GM13977 (cell line): Measurements from ENCODE around the gene GNB2.

Source experiments
- DNase-seq: peaks from one replicate; pipeline ENCODE4 v3.0.0; 2012; ENCODE audit warnings: low spot score
- CTCF ChIP-seq: IDR thresholded peaks from 2 replicates; pipeline ENCODE4 v1.5.1; 2012; ENCODE audit warnings: mild to moderate bottlenecking, control low read depth; ENCODE audit not compliant: insufficient read depth; ENCODE audit errors: extremely low read depth, missing control alignments
- in situ Hi-C: fragments of 300-500 bp; cut with MboI; formaldehyde crosslinking; loops from one replicate; pipeline ENCODE4 v1.12.0; 2022; ENCODE audit warnings: low sequenced_read_pairs, low pct_unique_long_range_greater_than_20kb, mixed read lengths, inconsistent platforms; ENCODE audit not compliant: unreplicated experiment

The GNB2 gene

GRCh38 chr7:100686201-100686821, 12.8 kb downstream of the GNB2 start:
- TF ChIP-seq CTCF: no peak
- in situ Hi-C loops: no loop called here
- DNase-seq: no peak

GRCh38 chr7:100686822-100687211, 13.3 kb downstream of the GNB2 start:
- TF ChIP-seq CTCF: no peak
- DNase-seq: no peak
- in situ Hi-C loops: no loop called here

- in situ Hi-C loops: no loop called here
- TF ChIP-seq CTCF: no peak
- no peak for DNase-seq
Observed at GRCh38 chr7:100687261-100687660, 13.7 kb downstream of the GNB2 start.

- in situ Hi-C loops: no loop called here
- TF ChIP-seq CTCF: no peak
- no peak for DNase-seq
Observed at GRCh38 chr7:100687751-100688300, 14.3 kb downstream of the GNB2 start.

GRCh38 chr7:100688326-100688860, 14.9 kb downstream of the GNB2 start:
- in situ Hi-C loops: no loop called here
- TF ChIP-seq CTCF: no peak
- no peak for DNase-seq

GRCh38 chr7:100689230-100690135, 15.9 kb downstream of the GNB2 start:
- in situ Hi-C loops: no loop called here
- DNase-seq: peak; percentile 42
- no peak for TF ChIP-seq CTCF
